ENCODE measurements around the gene CXCL1.

Gene CXCL1

GRCh38 chr4:73885574-73886267 lies 16.5 kb downstream of the CXCL1 start:
- no peak for TF ChIP-seq CTCF (conservative IDR thresholded peaks at IDR 0.05)
- H3K27ac ChIP-seq, result peak overlapping the region; percentile 25

GRCh38 chr4:73891326-73891725 lies 22.1 kb downstream of the CXCL1 start:
- no peak for TF ChIP-seq CTCF (conservative IDR thresholded peaks at IDR 0.05)
- H3K27ac ChIP-seq, result peak overlapping the region; percentile 83; the same call in 1 of the 2 replicates

DNA sequence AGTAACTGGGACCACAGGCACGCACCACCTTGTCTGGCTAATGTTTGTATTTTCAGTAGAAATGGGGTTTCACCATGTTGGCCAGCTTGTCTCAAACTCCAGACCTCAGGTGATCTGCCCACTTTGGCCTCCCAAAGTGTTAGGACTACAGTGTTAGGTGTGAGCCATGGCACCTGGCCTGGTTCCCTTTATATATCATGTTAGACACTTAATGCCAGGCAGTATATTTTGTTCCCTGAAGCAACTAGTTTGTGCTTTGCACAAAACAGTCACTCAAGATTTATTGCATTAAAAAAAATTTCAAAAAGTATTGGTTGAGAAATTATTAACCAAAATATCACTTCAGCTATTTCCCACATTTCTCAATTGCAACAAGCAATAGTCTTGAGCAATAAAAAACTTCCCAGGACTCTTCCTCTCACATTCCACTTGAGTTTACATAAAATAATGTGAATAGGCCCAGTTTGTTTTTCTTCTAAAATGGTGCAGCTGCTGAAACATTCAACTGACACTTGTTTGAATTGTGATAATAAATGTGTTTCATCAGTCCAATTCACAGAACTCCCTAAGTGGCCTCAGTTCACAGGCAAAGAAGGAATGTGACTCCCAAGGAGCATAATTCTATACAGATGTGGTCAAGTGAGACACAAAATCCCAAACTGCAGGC lies 22.7 kb downstream of the CXCL1 start:
- no peak for TF ChIP-seq CTCF (conservative IDR thresholded peaks at IDR 0.05)
- peak overlapping the region; percentile 83 for H3K27ac ChIP-seq

DNA sequence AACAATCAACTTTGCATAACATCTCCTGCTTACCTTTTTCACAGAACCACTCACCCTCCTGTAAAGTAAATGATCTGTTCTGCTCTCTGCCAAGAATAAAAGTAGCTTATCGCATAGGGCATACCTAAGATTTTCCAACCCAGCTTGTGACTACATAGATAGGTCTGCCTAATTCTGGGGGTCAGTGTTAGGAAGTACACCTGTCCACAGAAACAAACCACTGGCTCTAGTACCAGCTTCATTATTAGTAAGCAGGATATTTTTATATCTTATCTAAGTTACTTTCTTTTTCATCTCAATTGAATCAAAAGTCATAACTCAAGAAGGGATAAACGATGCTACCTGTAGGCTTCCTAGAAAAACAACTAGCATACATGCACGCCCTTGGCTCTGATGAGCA lies 23.8 kb downstream of the CXCL1 start:
- TF ChIP-seq CTCF (conservative IDR thresholded peaks at IDR 0.05), result no peak
- H3K27ac ChIP-seq, result peak overlapping the region; percentile 83

DNA sequence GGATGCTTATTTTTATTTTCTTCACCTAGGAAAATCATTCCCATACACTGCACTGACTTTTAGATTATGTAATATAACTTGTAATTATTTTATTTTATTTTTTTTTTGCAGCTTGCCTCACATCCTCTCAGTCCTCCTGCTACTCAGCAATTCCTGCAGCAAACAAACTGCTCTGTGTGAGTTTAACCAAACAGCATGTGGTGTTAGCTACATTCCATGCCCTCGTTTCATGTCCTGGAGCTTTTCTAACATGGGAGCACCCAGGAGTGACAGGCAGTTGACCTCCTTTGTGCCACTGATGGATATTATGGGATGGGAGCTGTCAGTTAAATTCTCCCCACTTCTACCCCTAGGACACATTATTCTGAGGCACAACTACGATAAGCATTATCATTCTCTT lies 24.8 kb downstream of the CXCL1 start:
- no peak for TF ChIP-seq CTCF (conservative IDR thresholded peaks at IDR 0.05)
- H3K27ac ChIP-seq, result peak overlapping the region; percentile 83

- peak overlapping the region; percentile 83 for H3K27ac ChIP-seq
- TF ChIP-seq CTCF (conservative IDR thresholded peaks at IDR 0.05), result no peak
Measured at GRCh38 chr4:73895201-73896175, 26.3 kb downstream of the CXCL1 start.

GRCh38 chr4:73896416-73896815 lies 27.2 kb downstream of the CXCL1 start:
- TF ChIP-seq CTCF (conservative IDR thresholded peaks at IDR 0.05), result no peak

More at GRCh38 chr4:73896416-73896815, 27.2 kb downstream of the CXCL1 start:
- peak overlapping the region; percentile 83 for H3K27ac ChIP-seq
